MCF 10A (cell line): ENCODE results near the gene GEMIN8. TPM values are rescaled to one million over a fixed set of nuclear protein-coding genes. Genes with fewer than 3 reads are reported as not detected.

Source experiments
- BruUV-seq: library from RNA; stranded (reverse); fragments of 400-500 nt; replicated peaks from 2 replicates; lab custom pipeline; 2021; lab: Mats Ljungman, UMichigan
- CTCF ChIA-PET: fragments of 300-600 bp; sonication (Branson Sonifier 250); formaldehyde crosslinking; extraction: SDS; loops from one replicate; lab custom pipeline; 2021; ENCODE audit warnings: antibody characterized with exemption, inconsistent platforms; lab: Yijun Ruan, JAX
- POLR2A ChIA-PET: fragments of 300-600, 350-650 bp; sonication (Branson Sonifier 250); formaldehyde crosslinking; extraction: SDS; loops from one replicate; lab custom pipeline; 2020; ENCODE audit warnings: antibody characterized with exemption, inconsistent platforms; lab: Yijun Ruan, JAX
- DNase-seq: peaks from one replicate; pipeline ENCODE4 v3.0.0-alpha.2; 2018; ENCODE audit not compliant: unreplicated experiment
- H3K27ac Mint-ChIP-seq: one replicate; pipeline ENCODE4 v1.8.0; 2022; ENCODE audit warnings: mild to moderate bottlenecking, low read depth, mixed read lengths; ENCODE audit not compliant: unreplicated experiment
- H3K27me3 Mint-ChIP-seq: one replicate; pipeline ENCODE4 v1.8.0; 2022; ENCODE audit warnings: mixed read lengths; ENCODE audit not compliant: insufficient read depth, unreplicated experiment
- H3K36me3 Mint-ChIP-seq: one replicate; pipeline ENCODE4 v1.8.0; 2022; ENCODE audit warnings: mild to moderate bottlenecking, moderate library complexity, mixed read lengths; ENCODE audit not compliant: insufficient read depth, unreplicated experiment
- H3K4me1 Mint-ChIP-seq: one replicate; pipeline ENCODE4 v1.8.0; 2022; ENCODE audit warnings: mixed read lengths; ENCODE audit not compliant: insufficient read depth, unreplicated experiment
- H3K4me3 Mint-ChIP-seq: one replicate; pipeline ENCODE4 v1.8.0; 2022; ENCODE audit warnings: mild to moderate bottlenecking, moderate library complexity, mixed read lengths; ENCODE audit not compliant: unreplicated experiment
- H3K9me3 Mint-ChIP-seq: one replicate; pipeline ENCODE4 v1.8.0; 2022; ENCODE audit warnings: mixed read lengths; ENCODE audit not compliant: unreplicated experiment
- intact Hi-C: fragments of 100-400 bp; cut with micrococcal nuclease; formaldehyde crosslinking; loops from 2 replicates; pipeline ENCODE4 v1.14.1; 2022
- total RNA-seq: library from RNA; stranded (reverse); gene quantifications from 2 replicates; pipeline ENCODE4 v1.2.3, GENCODE V29; 2022
- TF ChIP-seq, protein P1 (sequence below): fragments of 200-600 bp; IDR thresholded peaks from one replicate; pipeline ENCODE4 v1.8.0; 2022; ENCODE audit warnings: antibody characterized with exemption, mild to moderate bottlenecking; ENCODE audit not compliant: unreplicated experiment

Gene GEMIN8
- total RNA-seq, 1 experiment from 2014 or later: 28.2 TPM

DNA sequence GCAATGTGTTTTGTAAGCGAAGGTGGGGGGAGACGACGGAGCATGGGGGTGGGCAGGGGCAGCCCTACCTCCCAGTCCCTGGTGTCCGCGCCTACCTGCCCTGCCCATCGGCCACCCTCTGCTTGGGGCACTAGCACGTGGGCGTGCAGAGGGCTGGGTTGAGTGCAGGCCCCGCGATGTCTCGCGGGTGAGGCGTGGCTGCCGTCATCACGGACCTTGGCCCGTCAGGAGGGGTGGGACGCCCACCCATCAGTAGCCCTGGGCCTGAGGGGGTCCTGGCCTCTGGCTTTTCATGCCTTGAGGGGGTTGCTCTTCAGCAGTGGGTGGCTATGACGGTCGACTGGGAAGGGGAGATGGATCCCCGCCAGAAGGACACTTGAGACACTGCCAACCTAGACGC lies 36.1 kb upstream of the GEMIN8 start:
- no peak for DNase-seq
- intact Hi-C loops: no loop called here
- peaks cover 10% of the 10 kb centered on the region for H3K4me1 Mint-ChIP-seq
- no peaks in the 10 kb centered on the region for H3K9me3 Mint-ChIP-seq
- no peak overlapping the region for H3K4me3 Mint-ChIP-seq
- no TSS peak for BruUV-seq
- CTCF ChIA-PET: no interaction called here
- H3K27me3 Mint-ChIP-seq: peaks cover 63% of the 10 kb centered on the region
- POLR2A ChIA-PET: no interaction called here
- TF ChIP-seq, protein P1, sequence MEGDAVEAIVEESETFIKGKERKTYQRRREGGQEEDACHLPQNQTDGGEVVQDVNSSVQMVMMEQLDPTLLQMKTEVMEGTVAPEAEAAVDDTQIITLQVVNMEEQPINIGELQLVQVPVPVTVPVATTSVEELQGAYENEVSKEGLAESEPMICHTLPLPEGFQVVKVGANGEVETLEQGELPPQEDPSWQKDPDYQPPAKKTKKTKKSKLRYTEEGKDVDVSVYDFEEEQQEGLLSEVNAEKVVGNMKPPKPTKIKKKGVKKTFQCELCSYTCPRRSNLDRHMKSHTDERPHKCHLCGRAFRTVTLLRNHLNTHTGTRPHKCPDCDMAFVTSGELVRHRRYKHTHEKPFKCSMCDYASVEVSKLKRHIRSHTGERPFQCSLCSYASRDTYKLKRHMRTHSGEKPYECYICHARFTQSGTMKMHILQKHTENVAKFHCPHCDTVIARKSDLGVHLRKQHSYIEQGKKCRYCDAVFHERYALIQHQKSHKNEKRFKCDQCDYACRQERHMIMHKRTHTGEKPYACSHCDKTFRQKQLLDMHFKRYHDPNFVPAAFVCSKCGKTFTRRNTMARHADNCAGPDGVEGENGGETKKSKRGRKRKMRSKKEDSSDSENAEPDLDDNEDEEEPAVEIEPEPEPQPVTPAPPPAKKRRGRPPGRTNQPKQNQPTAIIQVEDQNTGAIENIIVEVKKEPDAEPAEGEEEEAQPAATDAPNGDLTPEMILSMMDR: no peak
- no peaks in the 10 kb centered on the region for H3K36me3 Mint-ChIP-seq
- H3K27ac Mint-ChIP-seq: peak overlapping the region; percentile 43

DNA sequence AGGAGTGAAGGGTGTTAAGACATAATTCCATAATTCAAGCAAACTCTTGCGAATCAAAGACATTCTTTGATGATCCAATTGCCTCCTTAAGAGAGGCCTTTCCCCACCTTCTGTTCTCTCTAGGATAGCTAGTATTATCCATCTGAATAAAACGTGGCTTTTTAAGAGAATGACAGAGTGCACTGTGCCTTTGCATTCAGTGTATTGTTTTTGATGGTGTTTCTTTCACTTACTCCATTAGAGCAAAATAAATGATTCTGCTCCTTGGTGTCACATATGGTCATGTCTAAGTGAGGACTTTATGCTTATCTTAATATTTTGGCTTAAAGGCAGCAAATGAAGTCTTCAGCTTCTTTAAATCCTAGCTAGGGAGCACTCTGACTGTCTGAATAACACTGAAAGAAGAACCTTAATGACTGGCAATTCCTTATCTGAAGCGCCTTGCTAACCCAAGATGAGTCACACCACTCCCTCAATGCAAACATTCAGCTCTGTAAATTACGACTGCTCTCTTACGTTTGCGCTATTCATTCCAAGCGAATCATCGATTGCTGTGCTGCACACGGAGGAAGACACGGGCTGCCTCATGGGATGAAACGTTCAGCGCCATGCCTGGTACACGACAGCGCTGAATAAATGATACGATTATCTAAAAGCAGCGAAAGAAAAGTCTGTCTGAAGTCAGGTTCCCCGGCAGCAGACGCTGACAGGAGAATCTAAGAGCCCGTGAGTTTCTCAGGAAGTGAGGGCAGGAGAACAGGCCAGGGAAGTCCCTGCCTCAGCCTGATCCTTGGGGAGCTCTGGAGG lies 35.1 kb upstream of the GEMIN8 start:
- DNase-seq: peak; percentile 35
- CTCF ChIA-PET: interaction anchor here (1.1 kb wide), 1 partner anchor 1079 kb away, joined by 3 read pairs; no protein-coding TSS in a partner anchor
- no peaks in the 10 kb centered on the region for H3K9me3 Mint-ChIP-seq
- peak overlapping the region; percentile 43 for H3K27ac Mint-ChIP-seq
- H3K4me3 Mint-ChIP-seq: no peak overlapping the region
- H3K4me1 Mint-ChIP-seq: peaks cover 10% of the 10 kb centered on the region
- H3K27me3 Mint-ChIP-seq: peaks cover 63% of the 10 kb centered on the region
- no TSS peak for BruUV-seq
- POLR2A ChIA-PET: no interaction called here
- intact Hi-C loops: no loop called here
- TF ChIP-seq, protein P1: no peak
- H3K36me3 Mint-ChIP-seq: no peaks in the 10 kb centered on the region

DNA sequence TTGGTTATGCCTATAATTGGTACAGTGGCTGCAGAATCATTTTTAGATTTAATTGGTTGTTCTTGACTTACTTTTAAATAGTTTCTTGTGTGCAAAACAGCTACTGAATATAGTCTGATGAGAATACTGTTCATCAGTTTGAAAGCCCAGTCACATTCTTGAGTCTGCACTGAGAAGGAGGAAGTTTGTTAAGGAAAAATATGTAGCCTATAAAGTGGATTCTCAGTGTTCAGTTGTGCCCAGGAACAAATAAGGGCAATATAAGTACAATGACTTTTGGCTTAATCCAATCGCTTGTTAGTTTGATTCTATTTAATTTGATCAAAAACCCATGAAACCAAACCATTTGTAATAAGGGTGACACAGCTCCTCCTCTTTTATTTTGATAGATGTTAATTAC lies 32.8 kb upstream of the GEMIN8 start:
- DNase-seq: no peak
- Mint-ChIP-seq H3K4me3 (no peak overlapping the region), H3K9me3 (no peaks in the 10 kb centered on the region), H3K4me1 (peaks cover 4% of the 10 kb centered on the region), H3K36me3 (no peaks in the 10 kb centered on the region), H3K27me3 (peaks cover 77% of the 10 kb centered on the region), H3K27ac (no peak overlapping the region)
- ChIA-PET CTCF (interaction anchor here (0.6 to 1.1 kb wide), 3 partner anchors 12 to 232 kb away, joined by 3 to 6 read pairs (median 4); no protein-coding TSS in a partner anchor), POLR2A (no interaction called here)
- intact Hi-C loops: no loop called here
- TF ChIP-seq, protein P1: no peak
- BruUV-seq: no TSS peak

DNA sequence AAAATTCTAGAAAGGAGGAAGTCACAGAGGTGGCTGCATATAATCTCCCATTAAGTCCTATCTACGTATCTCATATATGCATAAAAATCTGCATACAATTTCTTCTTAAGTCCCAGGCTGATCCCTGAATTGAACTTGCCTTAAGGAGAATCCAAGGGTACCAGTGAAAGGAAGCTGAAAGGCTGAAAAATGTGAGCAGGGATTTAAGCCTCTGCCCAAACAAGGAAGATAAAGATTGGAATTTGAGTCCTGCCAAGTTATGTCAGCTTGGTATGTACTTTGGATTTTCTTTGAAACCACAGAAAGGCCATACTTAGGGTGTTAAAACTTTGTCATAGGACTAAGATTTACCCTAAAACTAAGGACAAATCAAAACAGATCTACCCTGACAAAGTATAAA lies 26.5 kb upstream of the GEMIN8 start:
- no TSS peak for BruUV-seq
- no peak for DNase-seq
- Mint-ChIP-seq H3K36me3 (no peaks in the 10 kb centered on the region), H3K27me3 (peaks cover 100% of the 10 kb centered on the region), H3K27ac (no peak overlapping the region), H3K4me1 (peaks cover 4% of the 10 kb centered on the region), H3K9me3 (no peaks in the 10 kb centered on the region), H3K4me3 (no peak overlapping the region)
- intact Hi-C loops: no loop called here
- POLR2A ChIA-PET: no interaction called here
- CTCF ChIA-PET: no interaction called here
- TF ChIP-seq, protein P1: no peak
